Stimulated activated CD4-positive, alpha-beta T cell treated with anti-CD3 and anti-CD28 coated beads, Interleukin-1b, Interleukin-23, amount 100 ng/mL, for 48 hours (primary cell): ENCODE measurements around the gene PPP1R12B.
"Not testable (repeated sequence)": the region's sequence is repeated elsewhere in the genome, so short reads cannot be mapped to it uniquely, and the experiment has no call there.

ENCODE experiments used
- DNase-seq: peaks from one replicate; pipeline ENCODE4 v3.0.0-alpha.2; 2020

PPP1R12B gene

GRCh38 chr1:202406896-202407295, 58.4 kb downstream of the PPP1R12B start:
- DNase-seq = not testable (repeated sequence)

- DNase-seq = not testable (repeated sequence)
These were observed 58.9 kb downstream of the PPP1R12B start for GRCh38 chr1:202407378-202407777.

GRCh38 chr1:202410251-202410650, 61.8 kb downstream of the PPP1R12B start:
- not testable (repeated sequence) for DNase-seq

- not testable (repeated sequence) for DNase-seq
These were observed 62.4 kb downstream of the PPP1R12B start for GRCh38 chr1:202410854-202411357.

- DNase-seq = no peak
These were observed 62.9 kb downstream of the PPP1R12B start for GRCh38 chr1:202411422-202411821.

- DNase-seq = not testable (repeated sequence)
These were observed 63.9 kb downstream of the PPP1R12B start for GRCh38 chr1:202412421-202412820.

GRCh38 chr1:202416641-202417040, 68.1 kb downstream of the PPP1R12B start:
- DNase-seq = no peak

GRCh38 chr1:202417141-202417540, 68.6 kb downstream of the PPP1R12B start:
- not testable (repeated sequence) for DNase-seq

- not testable (repeated sequence) for DNase-seq
These were observed 69.3 kb downstream of the PPP1R12B start for GRCh38 chr1:202417762-202418201.

- not testable (repeated sequence) for DNase-seq
These were observed 71.2 kb downstream of the PPP1R12B start for GRCh38 chr1:202419731-202420130.

GRCh38 chr1:202420422-202421094, 72.1 kb downstream of the PPP1R12B start:
- not testable (repeated sequence) for DNase-seq

- not testable (repeated sequence) for DNase-seq
These were observed 74.2 kb downstream of the PPP1R12B start for GRCh38 chr1:202422709-202423108.

GRCh38 chr1:202424260-202424659, 75.8 kb downstream of the PPP1R12B start:
- DNase-seq = not testable (repeated sequence)

- not testable (repeated sequence) for DNase-seq
These were observed 81.6 kb downstream of the PPP1R12B start for GRCh38 chr1:202430111-202430510.

GRCh38 chr1:202432338-202432737, 83.8 kb downstream of the PPP1R12B start:
- DNase-seq = not testable (repeated sequence)

GRCh38 chr1:202433155-202434043, 84.9 kb downstream of the PPP1R12B start:
- no peak for DNase-seq

- DNase-seq = no peak
These were observed 85.6 kb downstream of the PPP1R12B start for GRCh38 chr1:202434059-202434458.

- no peak for DNase-seq
These were observed 90.1 kb downstream of the PPP1R12B start for GRCh38 chr1:202438393-202439174.

GRCh38 chr1:202439308-202439707, 90.8 kb downstream of the PPP1R12B start:
- no peak for DNase-seq

- DNase-seq = not testable (repeated sequence)
These were observed 99.6 kb downstream of the PPP1R12B start for GRCh38 chr1:202448140-202448539.

- not testable (repeated sequence) for DNase-seq
These were observed 103.1 kb downstream of the PPP1R12B start for GRCh38 chr1:202451641-202452040.

GRCh38 chr1:202452508-202452907, 104.0 kb downstream of the PPP1R12B start:
- no peak for DNase-seq
